Neural crest cell (in vitro differentiated cells): ENCODE data around the gene CA10. TPM values are rescaled to one million over a fixed set of nuclear protein-coding genes. Genes with fewer than 3 reads are reported as not detected.
A peak's percentile ranks its signal among the peaks of the same experiment; 100 is the strongest.

Experiments
- DNase-seq: peaks from one replicate; pipeline ENCODE4 v3.0.0; 2021; ENCODE audit warnings: low read depth, mixed read lengths, low spot score
- H3K27ac Mint-ChIP-seq: one replicate; pipeline ENCODE4 v1.8.0; 2021; ENCODE audit warnings: mild to moderate bottlenecking, mixed read lengths; ENCODE audit not compliant: unreplicated experiment
- H3K27me3 Mint-ChIP-seq: 2 replicates; pipeline ENCODE4 v1.8.0; 2021; ENCODE audit warnings: low read depth, mild to moderate bottlenecking, mixed read lengths
- H3K36me3 Mint-ChIP-seq: 2 replicates; pipeline ENCODE4 v1.8.0; 2021; ENCODE audit warnings: low read depth, mild to moderate bottlenecking, mixed read lengths
- H3K4me1 Mint-ChIP-seq: 2 replicates; pipeline ENCODE4 v1.8.0; 2021; ENCODE audit warnings: mixed read lengths
- H3K4me3 Mint-ChIP-seq: one replicate; pipeline ENCODE4 v1.8.0; 2021; ENCODE audit warnings: mild to moderate bottlenecking, mixed read lengths
- H3K9me3 Mint-ChIP-seq: 2 replicates; pipeline ENCODE4 v1.8.0; 2021; ENCODE audit warnings: mixed read lengths
- total RNA-seq: library from RNA; stranded (reverse); gene quantifications from 2 replicates; pipeline ENCODE4 v1.2.1, GENCODE V29; 2021
- TF ChIP-seq, protein P1 (sequence below): fragments of 200-600 bp; sonication (generic); conservative IDR thresholded peaks from 2 replicates; pipeline ENCODE4 v1.5.0; 2021; ENCODE audit warnings: antibody characterized with exemption, mild to moderate bottlenecking

The CA10 gene
- total RNA-seq, 1 donor from 2014 or later, result not detected

GRCh38 chr17:51850201-51850600 lies 308.3 kb downstream of the CA10 start:
- Mint-ChIP-seq H3K9me3 (no peaks in the 10 kb centered on the region), H3K36me3 (no peaks in the 10 kb centered on the region), H3K4me3 (no peak overlapping the region), H3K27me3 (peaks cover 48% of the 10 kb centered on the region), H3K4me1 (no peaks in the 10 kb centered on the region), H3K27ac (no peak overlapping the region)
- TF ChIP-seq, protein P1, sequence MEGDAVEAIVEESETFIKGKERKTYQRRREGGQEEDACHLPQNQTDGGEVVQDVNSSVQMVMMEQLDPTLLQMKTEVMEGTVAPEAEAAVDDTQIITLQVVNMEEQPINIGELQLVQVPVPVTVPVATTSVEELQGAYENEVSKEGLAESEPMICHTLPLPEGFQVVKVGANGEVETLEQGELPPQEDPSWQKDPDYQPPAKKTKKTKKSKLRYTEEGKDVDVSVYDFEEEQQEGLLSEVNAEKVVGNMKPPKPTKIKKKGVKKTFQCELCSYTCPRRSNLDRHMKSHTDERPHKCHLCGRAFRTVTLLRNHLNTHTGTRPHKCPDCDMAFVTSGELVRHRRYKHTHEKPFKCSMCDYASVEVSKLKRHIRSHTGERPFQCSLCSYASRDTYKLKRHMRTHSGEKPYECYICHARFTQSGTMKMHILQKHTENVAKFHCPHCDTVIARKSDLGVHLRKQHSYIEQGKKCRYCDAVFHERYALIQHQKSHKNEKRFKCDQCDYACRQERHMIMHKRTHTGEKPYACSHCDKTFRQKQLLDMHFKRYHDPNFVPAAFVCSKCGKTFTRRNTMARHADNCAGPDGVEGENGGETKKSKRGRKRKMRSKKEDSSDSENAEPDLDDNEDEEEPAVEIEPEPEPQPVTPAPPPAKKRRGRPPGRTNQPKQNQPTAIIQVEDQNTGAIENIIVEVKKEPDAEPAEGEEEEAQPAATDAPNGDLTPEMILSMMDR, result peak; percentile 27
- no peak for DNase-seq

GRCh38 chr17:51848451-51848850 lies 310.1 kb downstream of the CA10 start:
- Mint-ChIP-seq H3K9me3 (no peaks in the 10 kb centered on the region), H3K4me1 (no peaks in the 10 kb centered on the region), H3K27ac (no peak overlapping the region), H3K36me3 (no peaks in the 10 kb centered on the region), H3K27me3 (peaks cover 34% of the 10 kb centered on the region), H3K4me3 (no peak overlapping the region)
- no peak for DNase-seq
- TF ChIP-seq, protein P1, result no peak

GRCh38 chr17:51846566-51846965 lies 311.9 kb downstream of the CA10 start:
- H3K4me1 Mint-ChIP-seq, result no peaks in the 10 kb centered on the region
- H3K27ac Mint-ChIP-seq, result no peak overlapping the region
- no peaks in the 10 kb centered on the region for H3K36me3 Mint-ChIP-seq
- no peak overlapping the region for H3K4me3 Mint-ChIP-seq
- TF ChIP-seq, protein P1, result no peak
- no peaks in the 10 kb centered on the region for H3K9me3 Mint-ChIP-seq
- no peak for DNase-seq
- H3K27me3 Mint-ChIP-seq, result peaks cover 33% of the 10 kb centered on the region

- Mint-ChIP-seq H3K9me3 (no peaks in the 10 kb centered on the region), H3K4me3 (no peak overlapping the region), H3K27ac (no peak overlapping the region), H3K27me3 (peaks cover 28% of the 10 kb centered on the region), H3K36me3 (no peaks in the 10 kb centered on the region), H3K4me1 (no peaks in the 10 kb centered on the region)
- TF ChIP-seq, protein P1, result no peak
- no peak for DNase-seq
Observed at GRCh38 chr17:51845776-51846175, 312.7 kb downstream of the CA10 start.

DNA sequence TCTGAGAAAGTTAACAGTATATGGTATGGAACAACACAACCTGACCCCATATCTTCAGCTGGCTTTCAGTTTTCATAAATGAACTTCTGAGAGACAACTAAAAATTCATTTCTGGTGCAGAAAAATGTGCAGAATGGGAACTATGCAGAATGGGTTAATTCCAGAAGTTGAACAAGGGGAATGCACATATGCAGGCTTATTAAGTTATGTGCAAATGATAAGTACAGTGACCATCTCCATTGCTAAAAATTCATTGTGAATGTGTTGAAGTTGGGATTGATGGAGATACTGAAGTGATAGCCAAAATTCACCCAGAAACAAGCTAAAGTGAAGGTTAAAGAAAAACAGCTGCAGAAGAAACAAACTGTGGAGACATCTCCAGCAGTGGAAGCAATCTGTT lies 315.8 kb downstream of the CA10 start:
- Mint-ChIP-seq H3K4me1 (no peaks in the 10 kb centered on the region), H3K36me3 (no peaks in the 10 kb centered on the region), H3K4me3 (no peak overlapping the region), H3K9me3 (no peaks in the 10 kb centered on the region), H3K27ac (no peak overlapping the region), H3K27me3 (peaks cover 14% of the 10 kb centered on the region)
- no peak for DNase-seq
- TF ChIP-seq, protein P1, result no peak

- Mint-ChIP-seq H3K4me3 (no peak overlapping the region), H3K36me3 (no peaks in the 10 kb centered on the region), H3K4me1 (no peaks in the 10 kb centered on the region), H3K9me3 (no peaks in the 10 kb centered on the region), H3K27ac (no peak overlapping the region), H3K27me3 (peaks cover 15% of the 10 kb centered on the region)
- TF ChIP-seq, protein P1, result no peak
- no peak for DNase-seq
Observed at GRCh38 chr17:51841669-51842068, 316.8 kb downstream of the CA10 start.
